GM12874 (cell line): ENCODE measurements around the gene CD209.

Experiments used
- CTCF ChIP-seq: IDR thresholded peaks from 2 replicates; pipeline ENCODE4 v1.5.1; 2011; ENCODE audit warnings: low read depth, mild to moderate bottlenecking, control low read depth, low read length, moderate library complexity; ENCODE audit not compliant: insufficient read depth

The CD209 gene

GRCh38 chr19:7746903-7747884 is at the start of gene CD209:
Gene CD209, minus strand, starts transcription at chr19:7747534. Its CDS starts 23 bp downstream, at chr19:7747511.
- no peak for TF ChIP-seq CTCF

- TF ChIP-seq CTCF = no peak
Observed at GRCh38 chr19:7795555-7796161, 48.3 kb upstream of the CD209 start.

GRCh38 chr19:7793493-7793892 is 46.2 kb upstream of the CD209 start:
- TF ChIP-seq CTCF = no peak

- no peak for TF ChIP-seq CTCF
Observed at GRCh38 chr19:7792281-7792680, 44.9 kb upstream of the CD209 start.

- TF ChIP-seq CTCF = no peak
Observed at GRCh38 chr19:7790416-7790815, 43.1 kb upstream of the CD209 start.

- no peak for TF ChIP-seq CTCF
Observed at GRCh38 chr19:7789447-7789846, 42.1 kb upstream of the CD209 start.

- no peak for TF ChIP-seq CTCF
Observed at GRCh38 chr19:7788933-7789323, 41.6 kb upstream of the CD209 start.
